Testis (tissue), 2 donors: ENCODE measurements around the gene PIK3CD.

Experiments used
- POLR2A ChIP-seq: fragments of 450-650 bp; IDR thresholded peaks from one replicate; pipeline ENCODE4 v1.6.1; 2017; ENCODE audit warnings: antibody characterized with exemption, mild to moderate bottlenecking, moderate library complexity
- TF ChIP-seq, protein P1 (sequence below), 3 experiments: fragments of 450-650 bp in 2 of 3; fragments of 200-600 bp in 1 of 3; sonication (generic) in 1 of 3; IDR thresholded peaks; one replicate each; pipeline ENCODE4 v1.5.1; 2016 to 2019; ENCODE audit warnings: antibody characterized with exemption in 3 of 3, mild to moderate bottlenecking in 2 of 3, moderate library complexity in 1 of 3

DNA sequence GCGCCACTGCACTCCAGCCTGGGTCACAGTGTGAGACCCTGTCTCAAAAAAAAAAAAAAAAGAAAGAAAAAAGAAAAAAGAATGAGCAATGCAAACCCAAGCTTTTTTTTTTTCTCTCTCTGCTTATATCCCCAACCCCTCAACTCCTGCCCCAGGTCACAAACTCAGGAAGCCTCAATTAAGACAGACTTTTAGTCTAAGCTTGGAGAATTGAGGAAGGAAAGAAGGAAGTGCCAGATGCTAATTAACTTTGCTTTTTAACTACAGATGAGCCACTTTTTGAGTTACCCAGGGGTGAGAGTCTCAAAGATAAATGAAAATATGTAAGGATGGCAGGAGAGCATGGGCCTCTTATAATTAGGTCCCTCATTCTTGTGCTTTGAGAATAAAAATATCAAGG lies 33.3 kb downstream of the PIK3CD start:
- TF ChIP-seq POLR2A: no peak
- TF ChIP-seq, protein P1, sequence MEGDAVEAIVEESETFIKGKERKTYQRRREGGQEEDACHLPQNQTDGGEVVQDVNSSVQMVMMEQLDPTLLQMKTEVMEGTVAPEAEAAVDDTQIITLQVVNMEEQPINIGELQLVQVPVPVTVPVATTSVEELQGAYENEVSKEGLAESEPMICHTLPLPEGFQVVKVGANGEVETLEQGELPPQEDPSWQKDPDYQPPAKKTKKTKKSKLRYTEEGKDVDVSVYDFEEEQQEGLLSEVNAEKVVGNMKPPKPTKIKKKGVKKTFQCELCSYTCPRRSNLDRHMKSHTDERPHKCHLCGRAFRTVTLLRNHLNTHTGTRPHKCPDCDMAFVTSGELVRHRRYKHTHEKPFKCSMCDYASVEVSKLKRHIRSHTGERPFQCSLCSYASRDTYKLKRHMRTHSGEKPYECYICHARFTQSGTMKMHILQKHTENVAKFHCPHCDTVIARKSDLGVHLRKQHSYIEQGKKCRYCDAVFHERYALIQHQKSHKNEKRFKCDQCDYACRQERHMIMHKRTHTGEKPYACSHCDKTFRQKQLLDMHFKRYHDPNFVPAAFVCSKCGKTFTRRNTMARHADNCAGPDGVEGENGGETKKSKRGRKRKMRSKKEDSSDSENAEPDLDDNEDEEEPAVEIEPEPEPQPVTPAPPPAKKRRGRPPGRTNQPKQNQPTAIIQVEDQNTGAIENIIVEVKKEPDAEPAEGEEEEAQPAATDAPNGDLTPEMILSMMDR (IDR thresholded peaks at IDR 0.05): no peak
